Measurements from ENCODE around the gene NBPF3. TPM values are rescaled to one million over a fixed set of nuclear protein-coding genes. Genes with fewer than 3 reads are reported as not detected.
A peak's percentile ranks its signal among the peaks of the same experiment; 100 is the strongest.
"Not testable (repeated sequence)": the region's sequence is repeated elsewhere in the genome, so short reads cannot be mapped to it uniquely, and the experiment has no call there.

Gene NBPF3
- total RNA-seq, 1 experiment from 2014 or later = 15.8 TPM

- Mint-ChIP-seq H3K36me3 (ENCODE audit: insufficient read depth in 1 of 3, low read depth in 3 of 3) (no peaks in the 10 kb centered on the region; a peak in 2 of 7 replicates), H3K9me3 (no peaks in the 10 kb centered on the region), H3K4me1 (peaks cover 40 to 55% of the 10 kb centered on the region in 2 experiments), H3K27ac (peak overlapping the region; percentile 74 to 97 (median 94)), H3K27me3 (ENCODE audit: low read depth) (no peaks in the 10 kb centered on the region), H3K4me3 (peak overlapping the region in 1 of 2 experiments; percentile 66; a peak in 4 of 5 replicates)
- H2BK5ac ChIP-seq (ENCODE audit: insufficient read length, low read length) = no peak overlapping the region
- no peak overlapping the region for H3K18ac ChIP-seq (ENCODE audit: insufficient read length, low read depth, low read length)
- H4K5ac ChIP-seq (ENCODE audit: insufficient read length, low read depth, low read length) = no peak overlapping the region
- no peak overlapping the region for H2BK12ac ChIP-seq (ENCODE audit: insufficient read length, low read depth, low read length)
- no peak overlapping the region for H2BK20ac ChIP-seq (ENCODE audit: low read depth, low read length, poor library complexity, severe bottlenecking)
- H3K14ac ChIP-seq (ENCODE audit: insufficient read depth, low read length) = peak overlapping the region; percentile 9; the same call in 1 of the 2 replicates
- H3K23me2 ChIP-seq (ENCODE audit: insufficient read length, low read depth, low read length, poor library complexity, severe bottlenecking) = no peaks in the 10 kb centered on the region
- peak; percentile 64 for DNase-seq
- H2AFZ ChIP-seq (ENCODE audit: low read length) = no peak overlapping the region
- no peaks in the 10 kb centered on the region for H3K27me3 ChIP-seq (ENCODE audit: insufficient read depth, low read length)
- no peak overlapping the region for H3K9ac ChIP-seq (ENCODE audit: extremely low read depth, insufficient read length, low read length)
- no peak for TF ChIP-seq CTCF (conservative IDR thresholded peaks at IDR 0.05)
- H3K27ac ChIP-seq (ENCODE audit: insufficient read length, low read depth, low read length) = no peak overlapping the region
- H2AK5ac ChIP-seq (ENCODE audit: insufficient read length, low read length) = no peak overlapping the region
- no peaks in the 10 kb centered on the region for H4K20me1 ChIP-seq (ENCODE audit: control insufficient read depth, insufficient read depth, insufficient read length)
- H3K23ac ChIP-seq (ENCODE audit: insufficient read length, low read depth, low read length) = no peak overlapping the region
- H4K8ac ChIP-seq (replicated peaks; ENCODE audit: insufficient read length, low read depth, low read length) = no peak overlapping the region
- H3K4ac ChIP-seq (ENCODE audit: low read depth, low read length) = no peak overlapping the region
- H4K91ac ChIP-seq (ENCODE audit: insufficient read length, low read depth, low read length) = no peak overlapping the region
- H2BK120ac ChIP-seq (ENCODE audit: low read depth, low read length, poor library complexity, severe bottlenecking) = no peak overlapping the region
- H3K9me3 ChIP-seq (ENCODE audit: control insufficient read depth, low read depth, low read length) = no peaks in the 10 kb centered on the region
- H3K4me1 ChIP-seq (ENCODE audit: insufficient read depth, low read length) = peaks cover 10% of the 10 kb centered on the region; the same call in 1 of the 2 replicates
- H2BK15ac ChIP-seq (ENCODE audit: low read depth, low read length) = no peak overlapping the region
- no peak overlapping the region for H3T11ph ChIP-seq (ENCODE audit: low read length)
- peaks cover 2% of the 10 kb centered on the region for H3K79me2 ChIP-seq (ENCODE audit: insufficient read depth, low read length)
- H3K56ac ChIP-seq (ENCODE audit: insufficient read length, low read depth, low read length) = no peak overlapping the region
- no CpG with 5 or more reads among the region's 16 CpGs for WGBS (ENCODE audit: extremely low coverage, insufficient read length, low lambda C conversion rate)
- H3K4me2 ChIP-seq (ENCODE audit: insufficient read depth, insufficient read length, low read length) = no peak overlapping the region
- H3K79me1 ChIP-seq (ENCODE audit: insufficient read depth, low read depth, low read length, poor library complexity, severe bottlenecking) = no peaks in the 10 kb centered on the region
Measured at GRCh38 chr1:21518774-21519455, 79.0 kb downstream of the NBPF3 start.

DNA sequence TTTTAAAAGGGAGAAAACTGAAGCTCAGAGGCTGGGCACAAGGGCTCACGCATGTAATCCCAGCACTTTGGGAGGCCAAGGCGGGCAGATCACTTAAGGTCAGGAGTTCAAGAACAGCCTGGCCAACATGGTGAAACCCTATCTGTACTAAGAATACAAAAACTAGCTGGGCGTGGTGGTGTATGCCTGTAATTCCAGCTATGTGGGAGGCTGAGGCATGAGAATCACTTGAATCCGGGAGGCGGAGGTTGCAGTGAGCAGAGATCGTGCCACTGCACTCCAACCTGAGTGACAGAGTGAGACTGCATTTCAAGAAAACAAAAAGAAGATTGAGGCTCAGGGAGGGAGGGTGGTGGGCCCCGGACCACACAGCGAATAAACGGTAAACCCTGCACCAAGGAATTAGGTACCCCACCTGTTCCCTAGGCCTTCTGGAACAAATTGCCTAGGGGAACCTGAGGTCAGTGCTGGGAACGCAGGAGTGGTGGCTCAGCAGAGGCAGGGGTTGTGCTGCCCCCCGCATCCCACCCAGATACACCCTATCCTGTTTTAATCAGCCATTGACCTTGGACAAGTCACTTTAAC, 79.6 kb downstream of the NBPF3 start:
- not testable (repeated sequence) for H2BK15ac ChIP-seq (ENCODE audit: low read depth, low read length); H3K36me3 Mint-ChIP-seq (ENCODE audit: insufficient read depth in 1 of 3, low read depth in 3 of 3); H2BK5ac ChIP-seq (ENCODE audit: insufficient read length, low read length); DNase-seq; H3T11ph ChIP-seq (ENCODE audit: low read length); H3K18ac ChIP-seq (ENCODE audit: insufficient read length, low read depth, low read length); H4K5ac ChIP-seq (ENCODE audit: insufficient read length, low read depth, low read length); H2BK20ac ChIP-seq (ENCODE audit: low read depth, low read length, poor library complexity, severe bottlenecking); H3K14ac ChIP-seq (ENCODE audit: insufficient read depth, low read length); H4K91ac ChIP-seq (ENCODE audit: insufficient read length, low read depth, low read length); H2AFZ ChIP-seq (ENCODE audit: low read length); H3K23ac ChIP-seq (ENCODE audit: insufficient read length, low read depth, low read length); H2BK12ac ChIP-seq (ENCODE audit: insufficient read length, low read depth, low read length); H3K27me3 ChIP-seq (ENCODE audit: insufficient read depth, low read length); H4K8ac ChIP-seq (replicated peaks; ENCODE audit: insufficient read length, low read depth, low read length); H3K27me3 Mint-ChIP-seq (ENCODE audit: low read depth); H2AK5ac ChIP-seq (ENCODE audit: insufficient read length, low read length); H3K4me1 ChIP-seq (ENCODE audit: insufficient read depth, low read length); H2BK120ac ChIP-seq (ENCODE audit: low read depth, low read length, poor library complexity, severe bottlenecking); H3K56ac ChIP-seq (ENCODE audit: insufficient read length, low read depth, low read length); H3K4me2 ChIP-seq (ENCODE audit: insufficient read depth, insufficient read length, low read length); H4K20me1 ChIP-seq (ENCODE audit: control insufficient read depth, insufficient read depth, insufficient read length); H3K79me1 ChIP-seq (ENCODE audit: insufficient read depth, low read depth, low read length, poor library complexity, severe bottlenecking); H3K9me3 Mint-ChIP-seq; H3K9ac ChIP-seq (ENCODE audit: extremely low read depth, insufficient read length, low read length); H3K9me3 ChIP-seq (ENCODE audit: control insufficient read depth, low read depth, low read length); H3K4ac ChIP-seq (ENCODE audit: low read depth, low read length); H3K79me2 ChIP-seq (ENCODE audit: insufficient read depth, low read length); H3K27ac ChIP-seq (ENCODE audit: insufficient read length, low read depth, low read length); H3K23me2 ChIP-seq (ENCODE audit: insufficient read length, low read depth, low read length, poor library complexity, severe bottlenecking)
- Mint-ChIP-seq H3K27ac (peak overlapping the region; percentile 74 to 97 (median 94)), H3K4me3 (peak overlapping the region in 1 of 2 experiments; percentile 66; a peak in 3 of 5 replicates), H3K4me1 (peaks cover 42 to 57% of the 10 kb centered on the region in 2 experiments)
- WGBS (ENCODE audit: extremely low coverage, insufficient read length, low lambda C conversion rate) = no CpG with 5 or more reads among the region's 11 CpGs

All from H9 (cell line).